OCI-LY1 (cell line): Measurements from ENCODE around the gene PRMT5.

Experiments
- H2AFZ ChIP-seq: fragments of 200-600 bp; sonication (generic), shearing (Covaris generic); 2 replicates; pipeline ENCODE4 v1.6.0; 2014; ENCODE audit warnings: antibody characterized with exemption, mild to moderate bottlenecking, low read length
- H3F3A ChIP-seq: fragments of 200-600 bp; sonication (generic), shearing (Covaris generic); 2 replicates; pipeline ENCODE4 v1.6.0; 2014; ENCODE audit warnings: mild to moderate bottlenecking, antibody characterized with exemption, low read length, moderate library complexity; ENCODE audit not compliant: insufficient read depth
- H3K27ac ChIP-seq: fragments of 200-600 bp; sonication (generic); 2 replicates; pipeline ENCODE4 v1.5.1; 2014; ENCODE audit warnings: low read length, mixed run types, mild to moderate bottlenecking, low read depth; ENCODE audit not compliant: poor library complexity, severe bottlenecking
- H3K27me3 ChIP-seq: fragments of 200-600 bp; sonication (generic); 2 replicates; pipeline ENCODE4 v1.6.0; 2014; ENCODE audit warnings: antibody characterized with exemption, mild to moderate bottlenecking, low read length, moderate library complexity; ENCODE audit not compliant: insufficient read depth
- H3K36me3 ChIP-seq: fragments of 200-600 bp; sonication (generic); 2 replicates; pipeline ENCODE4 v1.6.1; 2014; ENCODE audit warnings: mild to moderate bottlenecking, antibody characterized with exemption, low read length, moderate library complexity, mixed read lengths; ENCODE audit not compliant: insufficient read depth
- H3K4me1 ChIP-seq: fragments of 200-600 bp; sonication (generic); 2 replicates; pipeline ENCODE4 v1.5.1; 2014; ENCODE audit warnings: mild to moderate bottlenecking, low read length, moderate library complexity; ENCODE audit not compliant: insufficient read depth, severe bottlenecking
- H3K4me2 ChIP-seq: fragments of 200-600 bp; sonication (generic), shearing (Covaris generic); 2 replicates; pipeline ENCODE4 v1.6.1; 2014; ENCODE audit warnings: low read length
- H3K4me3 ChIP-seq: fragments of 200-600 bp; sonication (generic); 2 replicates; pipeline ENCODE4 v1.5.1; 2014; ENCODE audit warnings: low read length, low read depth, mild to moderate bottlenecking, mixed read lengths; ENCODE audit not compliant: poor library complexity, severe bottlenecking
- H3K79me2 ChIP-seq: fragments of 200-600 bp; shearing (Covaris generic); 2 replicates; pipeline ENCODE4 v1.6.1; 2016; ENCODE audit warnings: mixed run types, low read length, mixed read lengths; ENCODE audit not compliant: insufficient read depth
- H3K9ac ChIP-seq: fragments of 200-600 bp; sonication (generic), shearing (Covaris generic); 2 replicates; pipeline ENCODE4 v1.6.1; 2014; ENCODE audit warnings: mild to moderate bottlenecking, low read length, mixed read lengths
- H3K9me2 ChIP-seq: fragments of 200-600 bp; sonication (generic), shearing (Covaris generic); 2 replicates; pipeline ENCODE4 v1.6.1; 2014; ENCODE audit warnings: low read depth, mild to moderate bottlenecking, low read length, mixed read lengths
- H3K9me3 ChIP-seq: fragments of 200-600 bp; shearing (Covaris generic); 2 replicates; pipeline ENCODE4 v1.6.1; 2014; ENCODE audit warnings: low read length, mixed read lengths
- H4K20me1 ChIP-seq: fragments of 200-600 bp; sonication (generic), shearing (Covaris generic); 2 replicates; pipeline ENCODE4 v1.6.0; 2016; ENCODE audit warnings: mild to moderate bottlenecking, low read length; ENCODE audit not compliant: insufficient read depth
- CTCF ChIP-seq: fragments of 200-600 bp; sonication (generic), shearing (Covaris generic); IDR thresholded peaks from 2 replicates; pipeline ENCODE4 v1.5.1; 2017; ENCODE audit warnings: mild to moderate bottlenecking, antibody characterized with exemption, low read length, moderate library complexity, mixed read lengths
- EZH2 ChIP-seq: fragments of 200-600 bp; sonication (generic), shearing (Covaris generic); IDR thresholded peaks from 2 replicates; pipeline ENCODE4 v1.8.0; 2017; ENCODE audit warnings: borderline replicate concordance, mixed run types, mild to moderate bottlenecking, antibody characterized with exemption, low read length, moderate library complexity, mixed read lengths

Gene PRMT5

GRCh38 chr14:22884738-22885523 is 44.2 kb downstream of the PRMT5 start:
- H3K79me2 ChIP-seq = no peaks in the 10 kb centered on the region
- H3K9ac ChIP-seq = no peak overlapping the region
- peaks cover 12% of the 10 kb centered on the region for H3F3A ChIP-seq
- H3K36me3 ChIP-seq = no peaks in the 10 kb centered on the region
- TF ChIP-seq EZH2 = no peak
- no peak for TF ChIP-seq CTCF
- no peaks in the 10 kb centered on the region for H3K9me3 ChIP-seq
- peaks cover 39% of the 10 kb centered on the region for H3K4me1 ChIP-seq
- H4K20me1 ChIP-seq = no peaks in the 10 kb centered on the region
- no peak overlapping the region for H3K4me2 ChIP-seq
- H2AFZ ChIP-seq = no peak overlapping the region
- H3K9me2 ChIP-seq = no peaks in the 10 kb centered on the region
- H3K27ac ChIP-seq = no peak overlapping the region
- H3K4me3 ChIP-seq = no peak overlapping the region
- 0 out of 2 replicates have a peak, but pooled peaks cover 6% of the 10 kb centered on the region for H3K27me3 ChIP-seq

- no peaks in the 10 kb centered on the region for H3K9me2 ChIP-seq
- no peak overlapping the region for H3K4me2 ChIP-seq
- peaks cover 12% of the 10 kb centered on the region for H3F3A ChIP-seq
- H3K4me3 ChIP-seq = no peak overlapping the region
- H3K9me3 ChIP-seq = no peaks in the 10 kb centered on the region
- TF ChIP-seq EZH2 = no peak
- no peak for TF ChIP-seq CTCF
- 0 out of 2 replicates have a peak, but pooled peaks cover 6% of the 10 kb centered on the region for H3K27me3 ChIP-seq
- H3K79me2 ChIP-seq = no peaks in the 10 kb centered on the region
- no peak overlapping the region for H3K27ac ChIP-seq
- no peaks in the 10 kb centered on the region for H3K36me3 ChIP-seq
- H2AFZ ChIP-seq = no peak overlapping the region
- no peaks in the 10 kb centered on the region for H4K20me1 ChIP-seq
- peaks cover 38% of the 10 kb centered on the region for H3K4me1 ChIP-seq
- H3K9ac ChIP-seq = no peak overlapping the region
Observed at GRCh38 chr14:22884076-22884737, 45.0 kb downstream of the PRMT5 start.

GRCh38 chr14:22883173-22883976 is 45.8 kb downstream of the PRMT5 start, which contains the start of gene REM2:
TSS of gene REM2 (plus strand) at chr14:22883222. CDS start at chr14:22883288, 66 bp downstream.
- Histone ChIP-seq H3K9me2 (no peaks in the 10 kb centered on the region), H3K79me2 (no peaks in the 10 kb centered on the region), H3K27me3 (0 out of 2 replicates have a peak, but pooled peaks cover 6% of the 10 kb centered on the region), H3K9ac (no peak within 1 kb of the TSS), H3K36me3 (peaks cover 6% of the 10 kb centered on the region), H2AFZ (no peak within 1 kb of the TSS), H3K4me1 (peaks cover 29% of the 10 kb centered on the region), H3K27ac (no peak within 1 kb of the TSS), H4K20me1 (no peaks in the 10 kb centered on the region), H3F3A (peaks cover 11% of the 10 kb centered on the region), H3K4me2 (no peak within 1 kb of the TSS), H3K9me3 (no peaks in the 10 kb centered on the region), H3K4me3 (no peak within 1 kb of the TSS)
- no peak for TF ChIP-seq EZH2
- TF ChIP-seq CTCF = no peak
